WTC11 (cell line): ENCODE results near the gene RASGEF1C. TPM values are rescaled to one million over a fixed set of nuclear protein-coding genes. Genes with fewer than 3 reads are reported as not detected.

ENCODE experiments used
- ATAC-seq: fragments of 200-7000 bp; cut with Tn5 transposase; 2 replicates; pipeline ENCODE4 v1.10.0; 2021; ENCODE audit warnings: mild to moderate bottlenecking, moderate library complexity
- CTCF ChIA-PET: fragments of 300-600 bp; sonication (Branson Sonifier 250); formaldehyde crosslinking; loops from one replicate; lab custom pipeline; 2021; ENCODE audit warnings: antibody characterized with exemption; lab: Charles Lee
- POLR2A ChIA-PET: fragments of 350-600 bp; sonication (Branson Sonifier 250); formaldehyde crosslinking; loops from one replicate; lab custom pipeline; 2021; ENCODE audit warnings: antibody characterized with exemption; lab: Charles Lee
- DNase-seq: peaks from one replicate; pipeline ENCODE4 v3.0.0; 2021; ENCODE audit warnings: low spot score
- H3K27ac Mint-ChIP-seq: 2 replicates; pipeline ENCODE4 v1.8.0; 2021; ENCODE audit warnings: mixed read lengths
- H3K27me3 Mint-ChIP-seq: 2 replicates; pipeline ENCODE4 v1.8.0; 2021; ENCODE audit warnings: low read depth, mild to moderate bottlenecking, moderate library complexity, mixed read lengths
- H3K36me3 Mint-ChIP-seq: 2 replicates; pipeline ENCODE4 v1.8.0; 2021; ENCODE audit warnings: mixed read lengths
- H3K4me1 Mint-ChIP-seq: 2 replicates; pipeline ENCODE4 v1.8.0; 2022; ENCODE audit warnings: mixed read lengths
- H3K4me3 Mint-ChIP-seq: 2 replicates; pipeline ENCODE4 v1.8.0; 2021; ENCODE audit warnings: mild to moderate bottlenecking, moderate library complexity, mixed read lengths
- H3K9me3 Mint-ChIP-seq: 2 replicates; pipeline ENCODE4 v1.8.0; 2021; ENCODE audit warnings: mixed read lengths
- AFF4 ChIP-seq: sonication (generic); formaldehyde crosslinking; IDR thresholded peaks from 2 replicates; pipeline ENCODE4 v1.8.1; 2023; ENCODE audit warnings: mild to moderate bottlenecking, missing genetic modification reagents, borderline replicate concordance
- CBFB ChIP-seq: sonication (generic); formaldehyde crosslinking; IDR thresholded peaks from 2 replicates; pipeline ENCODE4 v1.8.1; 2022; ENCODE audit warnings: mild to moderate bottlenecking, low read depth, missing genetic modification reagents
- CDX4 ChIP-seq: fragments of 250-450 bp; sonication (Bioruptor Pico); IDR thresholded peaks from 2 replicates; pipeline ENCODE4 v1.9.0; 2021; ENCODE audit warnings: moderate library complexity, mild to moderate bottlenecking, inconsistent platforms, borderline replicate concordance
- CREM ChIP-seq: sonication (generic); formaldehyde crosslinking; IDR thresholded peaks from 2 replicates; pipeline ENCODE4 v1.8.1; 2022; ENCODE audit warnings: mild to moderate bottlenecking, missing genetic modification reagents, moderate library complexity
- E2F1 ChIP-seq: sonication (generic); formaldehyde crosslinking; IDR thresholded peaks from 2 replicates; pipeline ENCODE4 v1.8.0; 2022; ENCODE audit warnings: mild to moderate bottlenecking, missing genetic modification reagents
- EMX1 ChIP-seq: fragments of 250-450 bp; sonication (Bioruptor Pico); IDR thresholded peaks from 2 replicates; pipeline ENCODE4 v1.8.0; 2021; ENCODE audit warnings: mild to moderate bottlenecking
- ETV6 ChIP-seq: sonication (generic); formaldehyde crosslinking; IDR thresholded peaks from 2 replicates; pipeline ENCODE4 v1.8.1; 2022; ENCODE audit warnings: mild to moderate bottlenecking, missing genetic modification reagents
- FOXJ3 ChIP-seq: sonication (generic); formaldehyde crosslinking; IDR thresholded peaks from 2 replicates; pipeline ENCODE4 v1.9.0; 2021; ENCODE audit warnings: missing genetic modification reagents, mild to moderate bottlenecking, borderline replicate concordance
- FOXP4 ChIP-seq: sonication (generic); formaldehyde crosslinking; IDR thresholded peaks from 2 replicates; pipeline ENCODE4 v1.8.0; 2022; ENCODE audit warnings: mild to moderate bottlenecking, missing genetic modification reagents
- GRHL2 ChIP-seq: fragments of 250-450 bp; sonication (Bioruptor Pico); IDR thresholded peaks from 2 replicates; pipeline ENCODE4 v1.8.0; 2022; ENCODE audit warnings: mild to moderate bottlenecking, moderate library complexity; ENCODE audit not compliant: insufficient replicate concordance, severe bottlenecking
- HMGA2 ChIP-seq: fragments of 250-450 bp; sonication (Bioruptor Pico); IDR thresholded peaks from 2 replicates; pipeline ENCODE4 v1.4.0; 2021; ENCODE audit warnings: mild to moderate bottlenecking, moderate library complexity
- IRF2 ChIP-seq: sonication (generic); formaldehyde crosslinking; IDR thresholded peaks from 2 replicates; pipeline ENCODE4 v1.8.0; 2022; ENCODE audit warnings: low read depth, missing genetic modification reagents, borderline replicate concordance
- JAZF1 ChIP-seq: fragments of 250-450 bp; sonication (Bioruptor Pico); IDR thresholded peaks from 2 replicates; pipeline ENCODE4 v1.9.0; 2021; ENCODE audit warnings: moderate library complexity, mild to moderate bottlenecking, inconsistent platforms
- MXD4 ChIP-seq: fragments of 250-450 bp; sonication (Bioruptor Pico); IDR thresholded peaks from 2 replicates; pipeline ENCODE4 v1.8.0; 2021; ENCODE audit warnings: mild to moderate bottlenecking, moderate library complexity, borderline replicate concordance
- NFYB ChIP-seq: sonication (generic); formaldehyde crosslinking; conservative IDR thresholded peaks from 2 replicates; pipeline ENCODE4 v1.8.0; 2022; ENCODE audit warnings: low read depth, missing genetic modification reagents
- OVOL2 ChIP-seq: fragments of 250-450 bp; sonication (Bioruptor Pico); IDR thresholded peaks from 2 replicates; pipeline ENCODE4 v1.9.0; 2021; ENCODE audit warnings: mild to moderate bottlenecking, borderline replicate concordance
- RELA ChIP-seq: sonication (generic); formaldehyde crosslinking; IDR thresholded peaks from 2 replicates; pipeline ENCODE4 v1.8.1; 2022; ENCODE audit warnings: missing genetic modification reagents, mild to moderate bottlenecking, borderline replicate concordance
- STAT6 ChIP-seq: sonication (generic); formaldehyde crosslinking; conservative IDR thresholded peaks from 2 replicates; pipeline ENCODE4 v1.8.1; 2023; ENCODE audit warnings: mild to moderate bottlenecking, low read depth, missing genetic modification reagents, moderate library complexity
- TCF7 ChIP-seq: sonication (generic); formaldehyde crosslinking; IDR thresholded peaks from 2 replicates; pipeline ENCODE4 v1.8.0; 2022; ENCODE audit warnings: mild to moderate bottlenecking, low read depth, missing genetic modification reagents, moderate library complexity
- TEAD1 ChIP-seq: sonication (generic); formaldehyde crosslinking; IDR thresholded peaks from 2 replicates; pipeline ENCODE4 v1.8.0; 2022; ENCODE audit warnings: mild to moderate bottlenecking, missing genetic modification reagents
- ZNF219 ChIP-seq: sonication (generic); formaldehyde crosslinking; IDR thresholded peaks from 2 replicates; pipeline ENCODE4 v1.8.0; 2023; ENCODE audit warnings: missing genetic modification reagents, mild to moderate bottlenecking, borderline replicate concordance
- ZNF232 ChIP-seq: sonication (generic); formaldehyde crosslinking; IDR thresholded peaks from 2 replicates; pipeline ENCODE4 v1.8.0; 2022; ENCODE audit warnings: mild to moderate bottlenecking, missing genetic modification reagents
- ZNF263 ChIP-seq: sonication (generic); formaldehyde crosslinking; IDR thresholded peaks from 2 replicates; pipeline ENCODE4 v1.8.1; 2022; ENCODE audit warnings: low read depth, mild to moderate bottlenecking, moderate library complexity, missing genetic modification reagents
- ZNF423 ChIP-seq: fragments of 250-450 bp; sonication (Bioruptor Pico); IDR thresholded peaks from 2 replicates; pipeline ENCODE4 v2.1.2; 2022; ENCODE audit warnings: mild to moderate bottlenecking, moderate library complexity
- ZSCAN18 ChIP-seq: fragments of 250-450 bp; sonication (Bioruptor Pico); IDR thresholded peaks from 2 replicates; pipeline ENCODE4 v2.1.2; 2022; ENCODE audit warnings: mild to moderate bottlenecking, moderate library complexity
- total RNA-seq: library from RNA; stranded (reverse); gene quantifications from 3 replicates; pipeline ENCODE4 v1.2.3, GENCODE V29; 2021

RASGEF1C gene
- total RNA-seq, 1 experiment from 2014 or later, result 0.96 TPM

- no peak for ATAC-seq
- no peak overlapping the region for H3K4me3 Mint-ChIP-seq
- no peaks in the 10 kb centered on the region for H3K4me1 Mint-ChIP-seq
- ChIA-PET POLR2A (no interaction called here), CTCF (no interaction called here)
- DNase-seq, result no peak
- TF ChIP-seq STAT6 (CRISPR knock-in tag) (no peak), TEAD1 (CRISPR knock-in tag) (no peak), ZNF423 (no peak), FOXP4 (CRISPR knock-in tag) (no peak), HMGA2 (CRISPR knock-in tag) (no peak), ZNF219 (CRISPR knock-in tag) (no peak), CREM (CRISPR knock-in tag) (no peak), ZSCAN18 (CRISPR knock-in tag) (no peak), GRHL2 (CRISPR knock-in tag) (no peak), E2F1 (CRISPR knock-in tag) (no peak), AFF4 (no peak), NFYB (CRISPR knock-in tag) (no peak)
- H3K27ac Mint-ChIP-seq, result no peak overlapping the region
- H3K36me3 Mint-ChIP-seq, result peaks cover 19% of the 10 kb centered on the region
- H3K27me3 Mint-ChIP-seq, result peaks cover 9% of the 10 kb centered on the region
- peaks cover 30% of the 10 kb centered on the region for H3K9me3 Mint-ChIP-seq
Measured at GRCh38 chr5:180103487-180104167, 105.4 kb downstream of the RASGEF1C start.

- Mint-ChIP-seq H3K4me1 (no peaks in the 10 kb centered on the region), H3K27me3 (peaks cover 9% of the 10 kb centered on the region), H3K9me3 (peaks cover 28% of the 10 kb centered on the region), H3K4me3 (no peak overlapping the region), H3K36me3 (peaks cover 13% of the 10 kb centered on the region), H3K27ac (no peak overlapping the region)
- DNase-seq, result no peak
- ATAC-seq, result no peak
- POLR2A ChIA-PET, result no interaction called here
- CTCF ChIA-PET, result no interaction called here
- TF ChIP-seq RELA (no peak), MXD4 (CRISPR knock-in tag) (no peak), JAZF1 (no peak), OVOL2 (CRISPR knock-in tag) (no peak), TCF7 (no peak), ZNF263 (CRISPR knock-in tag) (no peak), IRF2 (CRISPR knock-in tag) (no peak), ETV6 (no peak), CBFB (CRISPR knock-in tag) (no peak), ZNF232 (CRISPR knock-in tag) (no peak), EMX1 (CRISPR knock-in tag) (no peak), CDX4 (CRISPR knock-in tag) (no peak), FOXJ3 (no peak)
Measured at GRCh38 chr5:180102636-180103035, 106.4 kb downstream of the RASGEF1C start.
